VCaP (cell line): Measurements from ENCODE around the gene RNLS.

Source experiments
- H3K27ac ChIP-seq: fragments of 450-650 bp; 2 replicates; pipeline ENCODE4 v1.5.1; 2017
- CTCF ChIP-seq: fragments of 450-650 bp; conservative IDR thresholded peaks from 2 replicates; pipeline ENCODE4 v1.5.1; 2017; ENCODE audit warnings: mild to moderate bottlenecking, moderate library complexity

The RNLS gene

DNA sequence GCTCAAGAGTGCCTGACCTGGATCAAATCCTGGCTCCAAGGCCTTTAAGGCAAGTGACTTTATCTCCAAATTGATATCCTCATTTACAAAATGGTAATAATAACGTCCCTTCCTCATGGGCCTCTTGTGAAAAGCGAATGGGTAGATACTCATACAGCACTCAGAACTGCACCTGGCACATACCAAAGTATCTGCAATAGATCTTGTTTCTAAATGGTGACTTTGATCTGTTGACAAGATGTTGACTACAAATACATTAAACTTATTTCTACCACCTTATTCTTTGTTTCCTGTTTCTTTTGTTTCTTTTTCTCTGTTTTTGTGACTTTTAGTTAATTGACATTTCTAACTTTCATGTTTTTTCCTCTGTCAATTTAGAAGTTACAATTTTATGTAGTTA, 53.0 kb downstream of the RNLS start:
- TF ChIP-seq CTCF, result no peak
- no peak overlapping the region for H3K27ac ChIP-seq

GRCh38 chr10:88528806-88529570, 54.1 kb downstream of the RNLS start:
- TF ChIP-seq CTCF, result no peak
- no peak overlapping the region for H3K27ac ChIP-seq

DNA sequence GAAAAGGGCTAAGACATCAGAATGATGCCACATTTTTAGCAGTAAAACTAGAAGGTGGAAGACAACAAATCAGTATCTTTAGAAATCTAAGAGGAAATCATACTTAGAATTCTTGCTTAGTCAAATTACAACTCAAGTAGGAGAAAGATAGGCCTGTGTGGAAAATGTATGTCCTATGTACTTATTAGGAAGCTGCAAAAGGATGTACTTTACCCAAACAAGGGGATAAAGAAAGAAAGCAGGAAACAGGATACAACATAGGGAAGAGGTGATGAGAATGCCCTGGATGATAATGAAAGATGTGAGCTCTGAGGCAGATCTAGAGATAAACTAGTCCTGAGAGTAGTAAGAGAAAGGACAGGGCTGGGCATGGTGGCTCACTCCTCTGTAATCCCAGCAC, 54.9 kb downstream of the RNLS start:
- TF ChIP-seq CTCF, result no peak
- no peak overlapping the region for H3K27ac ChIP-seq

GRCh38 chr10:88527245-88527644, 55.9 kb downstream of the RNLS start:
- no peak for TF ChIP-seq CTCF
- no peak overlapping the region for H3K27ac ChIP-seq

DNA sequence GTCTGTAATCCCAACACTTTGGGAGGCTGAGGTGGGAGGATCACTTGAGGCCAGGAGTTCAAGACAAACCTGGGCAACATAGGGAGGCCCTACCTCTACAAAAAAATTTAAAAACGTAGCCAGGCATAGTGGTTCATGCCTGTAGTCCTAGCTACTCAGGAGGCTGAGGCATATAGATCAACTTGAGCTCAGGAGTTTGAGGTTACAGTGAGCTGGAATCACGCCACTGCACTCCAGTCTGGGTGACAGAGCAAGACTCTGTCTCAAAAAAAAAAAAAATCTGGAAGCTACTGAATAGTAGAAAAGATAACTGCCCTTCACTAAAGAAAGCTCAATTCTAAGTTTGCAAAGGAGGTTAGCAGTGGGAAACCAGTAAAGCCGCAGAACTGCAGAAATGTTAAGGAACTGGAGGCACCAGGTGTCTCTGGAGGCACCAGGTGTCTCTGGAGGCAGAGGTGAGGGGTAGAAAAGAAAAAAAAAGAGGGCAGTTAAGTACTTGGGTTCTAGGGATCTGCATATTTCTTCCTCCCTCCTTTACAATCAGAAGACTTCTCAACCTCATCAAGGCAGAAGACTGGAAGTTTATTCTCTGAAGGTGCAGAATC, 56.5 kb downstream of the RNLS start:
- no peak for TF ChIP-seq CTCF
- no peak overlapping the region for H3K27ac ChIP-seq

DNA sequence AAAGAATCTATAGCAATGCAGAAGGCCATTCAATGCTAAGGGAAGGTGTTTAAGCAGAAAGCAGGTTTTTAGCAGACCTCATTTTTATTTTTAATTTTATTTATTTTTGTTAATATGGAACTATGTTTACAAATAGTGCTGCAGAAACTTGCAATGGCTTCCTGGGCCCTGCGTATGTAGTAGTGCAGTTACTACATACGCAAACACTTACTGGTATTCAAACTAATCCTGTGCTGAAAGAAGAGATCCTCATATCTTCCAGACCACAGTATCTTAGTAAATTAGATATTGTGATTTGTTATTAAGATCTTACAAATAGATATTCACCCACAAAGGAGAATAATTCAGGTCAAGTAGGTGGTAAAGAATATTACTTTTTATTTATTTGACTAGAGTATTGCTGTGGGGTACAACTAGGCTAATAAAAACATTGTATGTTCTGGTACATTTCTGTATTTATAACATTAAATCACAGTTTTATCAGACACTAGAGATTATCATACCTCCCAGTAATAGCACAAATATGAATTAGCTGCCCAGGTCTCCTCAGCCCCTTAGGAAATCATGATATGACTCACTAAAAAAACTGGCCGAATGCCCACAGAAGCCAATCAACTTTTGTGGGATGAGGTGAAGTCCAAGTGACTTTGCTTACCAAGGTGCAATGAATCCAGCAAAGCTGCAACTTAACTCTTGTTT, 57.6 kb downstream of the RNLS start:
- TF ChIP-seq CTCF, result no peak
- H3K27ac ChIP-seq, result 0 out of 2 replicates have a peak overlapping the region, but pooled peaks have one; percentile 1

DNA sequence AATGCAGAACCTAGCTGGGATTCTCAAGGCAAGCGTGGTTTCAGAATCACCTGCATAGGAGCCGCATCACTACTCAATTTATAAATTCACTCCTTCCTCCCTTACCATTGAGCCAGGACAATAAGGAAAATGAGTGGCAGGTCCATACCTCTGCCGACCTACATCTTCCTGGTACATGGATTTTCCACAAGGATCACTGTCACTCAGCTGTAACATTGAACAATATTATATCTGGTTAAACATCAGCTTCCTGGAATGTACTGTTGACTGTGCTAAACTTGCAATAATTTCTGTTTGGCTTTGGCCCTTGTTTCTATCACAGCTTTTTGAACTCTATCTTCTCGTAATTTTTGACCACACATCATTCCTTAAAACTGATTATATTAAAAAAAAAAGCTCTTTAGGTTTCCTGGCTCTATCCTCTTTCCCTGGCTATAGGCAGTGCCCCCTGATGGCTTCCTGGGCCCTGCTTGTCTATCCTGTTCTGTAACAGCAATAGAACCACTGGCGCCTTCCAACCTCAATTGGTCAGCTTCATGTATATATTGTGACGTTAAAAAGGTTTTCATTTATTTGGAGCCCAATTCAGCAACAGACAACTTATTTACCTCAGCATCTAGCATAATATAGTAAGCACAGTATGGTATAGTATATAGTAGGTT, 59.2 kb downstream of the RNLS start:
- H3K27ac ChIP-seq, result peak overlapping the region; percentile 49
- TF ChIP-seq CTCF, result no peak
